Measurements from ENCODE around the gene MROH2A.
"Not testable (repeated sequence)": the region's sequence is repeated elsewhere in the genome, so short reads cannot be mapped to it uniquely, and the experiment has no call there.

The MROH2A gene, protein sequence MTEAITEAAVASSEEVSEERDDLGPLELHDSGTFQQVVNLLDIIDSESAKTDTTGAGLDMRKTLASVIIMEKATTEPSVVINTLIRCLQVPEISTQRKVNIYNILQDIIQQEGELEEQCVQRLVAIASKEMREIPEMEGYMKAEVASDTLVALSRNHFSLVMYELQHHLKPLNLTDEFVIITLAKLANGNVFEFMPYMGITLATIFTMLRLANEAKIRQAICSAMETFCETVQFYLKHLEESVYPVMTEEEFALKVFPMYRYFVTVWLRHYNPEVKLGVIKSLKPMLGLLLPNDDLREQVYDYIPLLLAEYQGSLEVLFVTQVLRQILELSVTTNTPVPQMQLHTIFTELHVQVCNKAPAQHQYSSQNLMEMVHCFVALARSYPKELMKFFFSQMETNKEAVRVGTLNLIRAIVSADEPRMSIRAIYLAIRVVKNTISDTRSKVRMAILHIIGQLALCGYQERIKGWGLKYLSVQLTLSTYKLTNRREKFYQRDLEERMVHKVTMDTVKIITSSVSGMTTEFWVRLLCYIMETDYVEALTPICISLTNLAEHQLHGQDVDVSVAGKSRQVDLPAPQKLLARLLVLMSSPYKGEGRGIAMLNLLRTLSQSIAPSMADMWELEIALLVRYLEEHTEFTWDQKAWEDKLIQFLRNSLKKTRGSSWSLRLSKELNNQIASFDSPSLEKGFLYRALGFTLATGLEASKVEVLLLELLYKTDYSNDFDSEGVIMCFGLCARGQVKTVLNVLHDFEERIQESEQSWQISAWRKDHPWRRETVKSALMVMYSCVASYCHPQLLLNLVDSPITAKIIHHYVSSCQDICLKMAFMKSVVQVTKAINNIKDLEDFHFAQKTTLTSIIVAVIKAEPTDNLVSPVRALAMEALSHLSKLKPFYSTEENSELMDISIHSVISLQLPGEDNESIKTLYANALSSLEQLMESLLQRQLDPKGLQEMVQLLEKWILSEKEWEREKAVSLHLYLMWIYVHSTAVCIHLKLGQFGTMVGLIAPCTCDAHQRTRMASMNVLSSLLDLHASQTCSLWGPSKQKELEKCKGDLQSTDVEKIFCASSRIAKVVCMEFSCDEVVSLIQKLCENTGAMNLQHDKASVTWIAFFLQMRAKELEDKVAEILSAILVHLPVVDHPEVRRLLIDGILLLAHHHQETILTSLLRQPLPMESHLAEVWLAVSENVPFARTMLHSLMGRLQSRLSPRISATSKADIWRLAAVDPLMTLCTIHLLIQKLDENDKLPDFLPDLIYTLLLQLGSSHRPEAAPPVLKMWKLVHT (N-terminal part only)

GRCh38 chr2:233778030-233778429, at the start of gene MROH2A:
MROH2A (plus strand) TSS chr2:233778330; CDS start chr2:233779359, 1,029 bp downstream.
- no peak for DNase-seq

- DNase-seq = no peak
Observed at GRCh38 chr2:233728723-233729301, 49.3 kb upstream of the MROH2A start, which contains the start of gene UGT1A3. UGT1A3 (plus strand) TSS chr2:233729042; CDS start chr2:233729127, 85 bp downstream.

DNA sequence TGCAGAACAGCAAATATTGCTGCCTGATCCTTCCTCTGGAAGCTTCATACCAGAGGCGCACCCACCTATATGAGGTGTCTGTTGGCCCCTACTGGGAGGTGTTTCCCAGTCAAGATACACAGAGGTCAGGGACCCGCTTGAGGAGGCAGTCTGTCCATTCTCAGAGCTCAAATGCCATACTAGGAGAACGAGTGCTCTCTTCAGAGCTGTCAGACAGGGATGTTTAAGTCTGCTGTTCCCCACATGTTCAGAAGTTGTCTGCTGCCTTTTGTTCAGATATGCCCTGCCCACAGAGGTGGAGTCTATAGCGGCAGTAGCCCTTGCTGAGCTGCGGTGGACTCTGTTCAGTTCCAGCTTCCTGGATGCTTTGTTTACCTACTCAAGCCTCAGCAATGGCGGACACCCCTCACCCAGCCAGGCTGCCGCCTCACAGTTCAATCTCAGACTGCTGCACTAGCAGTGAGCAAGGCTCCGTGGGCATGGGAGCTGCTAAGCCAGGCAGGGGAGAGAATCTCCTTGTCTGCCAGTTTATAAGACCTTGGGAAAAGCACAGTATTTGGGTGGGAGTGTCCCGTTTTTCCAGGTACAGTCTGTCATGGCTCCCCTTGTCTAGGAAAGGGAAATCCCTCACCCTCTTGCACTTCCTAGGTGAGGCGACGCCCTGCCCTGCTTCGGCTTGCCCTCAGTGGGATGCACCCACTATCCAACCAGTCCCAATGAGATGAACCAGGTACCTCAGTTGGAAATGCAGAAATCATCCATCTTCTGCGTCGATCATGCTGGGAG, 41.1 kb upstream of the MROH2A start:
- not testable (repeated sequence) for DNase-seq

DNA sequence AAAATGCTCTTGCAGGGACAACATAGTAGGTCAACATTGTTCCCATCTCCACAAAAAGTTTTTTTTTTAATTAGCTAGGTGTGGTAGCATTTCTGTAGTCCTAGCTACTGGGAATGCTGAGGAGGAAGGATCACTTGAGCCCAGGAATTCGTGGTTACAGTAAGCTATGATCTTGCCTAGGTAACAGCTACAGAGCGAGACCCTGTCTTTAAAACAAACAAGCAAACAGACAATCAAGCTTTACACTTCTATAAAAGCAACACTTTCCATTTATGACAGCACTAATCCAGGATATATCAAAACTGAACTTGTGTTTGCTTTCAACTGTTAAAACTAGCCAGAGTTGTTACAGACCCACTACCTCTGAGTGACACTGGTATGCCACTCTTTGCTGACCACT, 37.3 kb upstream of the MROH2A start:
- no peak for DNase-seq

DNA sequence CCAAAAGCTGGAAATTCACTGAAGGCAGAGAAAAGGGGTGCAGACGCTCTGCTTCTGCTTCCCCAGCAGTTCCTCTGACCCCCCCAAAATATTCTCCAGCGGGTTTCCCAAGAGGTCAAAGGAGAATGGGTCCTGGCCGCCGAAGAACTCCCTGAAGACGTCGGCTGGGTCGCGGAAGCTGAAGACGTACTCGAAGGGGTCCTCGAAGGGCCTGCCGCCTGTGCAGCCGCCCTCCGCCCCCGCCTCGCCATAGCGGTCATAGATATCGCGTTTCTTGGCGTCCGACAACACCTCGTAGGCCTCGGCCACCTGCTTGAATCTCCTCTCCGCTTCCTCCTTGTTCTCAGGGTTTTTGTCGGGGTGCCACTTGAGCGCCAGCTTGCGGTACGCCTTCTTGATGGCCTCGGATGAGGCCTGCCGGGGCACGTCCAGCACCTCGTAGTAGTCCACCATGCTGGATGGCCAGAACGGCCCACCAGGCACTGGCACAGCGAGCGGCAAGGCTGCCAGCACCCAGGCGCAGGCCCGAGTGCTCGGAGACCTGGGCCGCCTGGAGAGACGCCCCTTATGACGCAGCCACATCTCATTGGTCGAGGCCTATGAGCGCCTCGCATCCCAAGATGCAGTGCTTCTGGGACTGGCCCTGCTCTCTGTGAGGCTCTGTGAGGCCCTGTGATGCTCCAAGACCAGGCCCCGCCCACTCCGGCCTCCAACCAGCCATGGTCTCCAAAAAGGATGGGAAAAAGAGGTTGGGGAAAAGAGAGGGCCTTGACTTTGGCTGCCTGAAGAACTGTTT, 34.5 kb upstream of the MROH2A start:
- no peak for DNase-seq

DNA sequence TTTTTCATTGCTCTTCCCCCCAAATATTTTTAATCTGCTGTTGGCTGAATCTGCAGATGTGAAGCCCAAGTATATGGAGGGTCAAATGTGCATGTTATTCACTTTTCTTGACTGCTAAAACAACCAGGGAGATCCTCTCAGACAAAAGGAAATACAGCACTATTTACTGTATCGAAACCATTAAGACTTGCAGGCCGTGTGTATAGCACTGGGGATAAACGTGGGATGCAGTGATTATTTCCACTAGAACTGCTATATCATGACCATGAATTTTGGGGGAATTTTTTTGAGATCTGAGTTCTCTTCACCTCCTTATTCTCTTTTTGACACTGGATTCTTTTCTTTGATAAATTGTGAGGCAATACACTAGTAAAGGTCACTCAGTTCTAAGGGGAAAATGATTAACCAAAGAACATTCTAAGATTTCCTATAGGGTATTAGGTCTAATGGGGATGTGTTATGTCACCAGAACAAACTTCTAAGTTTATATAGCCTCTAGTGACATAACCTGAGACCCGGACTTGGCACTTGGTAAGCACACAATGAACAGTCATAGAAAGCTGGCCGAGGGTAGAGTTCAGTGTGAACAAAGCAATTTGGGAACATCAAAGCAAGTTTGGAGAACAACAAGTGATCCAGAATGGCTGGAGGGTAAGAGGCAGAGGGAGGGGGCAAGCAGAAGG, 32.9 kb upstream of the MROH2A start:
- no peak for DNase-seq

GRCh38 chr2:233745838-233746237, 32.3 kb upstream of the MROH2A start:
- DNase-seq = not testable (repeated sequence)

GRCh38 chr2:233746475-233747282, 31.5 kb upstream of the MROH2A start:
- DNase-seq = no peak

DNA sequence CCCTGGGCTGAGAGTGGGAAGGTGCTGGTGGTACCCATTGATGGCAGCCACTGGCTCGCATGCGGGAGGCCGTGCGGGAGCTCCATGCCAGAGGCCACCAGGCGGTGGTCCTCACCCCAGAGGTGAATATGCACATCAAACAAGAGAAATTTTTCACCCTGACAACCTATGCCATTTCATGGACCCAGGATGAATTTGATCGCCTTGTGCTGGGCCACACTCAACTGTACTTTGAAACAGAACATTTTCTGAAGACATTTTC, 30.9 kb upstream of the MROH2A start:
- DNase-seq = no peak

GRCh38 chr2:233750689-233751088, 27.4 kb upstream of the MROH2A start:
- DNase-seq = not testable (repeated sequence)

DNA sequence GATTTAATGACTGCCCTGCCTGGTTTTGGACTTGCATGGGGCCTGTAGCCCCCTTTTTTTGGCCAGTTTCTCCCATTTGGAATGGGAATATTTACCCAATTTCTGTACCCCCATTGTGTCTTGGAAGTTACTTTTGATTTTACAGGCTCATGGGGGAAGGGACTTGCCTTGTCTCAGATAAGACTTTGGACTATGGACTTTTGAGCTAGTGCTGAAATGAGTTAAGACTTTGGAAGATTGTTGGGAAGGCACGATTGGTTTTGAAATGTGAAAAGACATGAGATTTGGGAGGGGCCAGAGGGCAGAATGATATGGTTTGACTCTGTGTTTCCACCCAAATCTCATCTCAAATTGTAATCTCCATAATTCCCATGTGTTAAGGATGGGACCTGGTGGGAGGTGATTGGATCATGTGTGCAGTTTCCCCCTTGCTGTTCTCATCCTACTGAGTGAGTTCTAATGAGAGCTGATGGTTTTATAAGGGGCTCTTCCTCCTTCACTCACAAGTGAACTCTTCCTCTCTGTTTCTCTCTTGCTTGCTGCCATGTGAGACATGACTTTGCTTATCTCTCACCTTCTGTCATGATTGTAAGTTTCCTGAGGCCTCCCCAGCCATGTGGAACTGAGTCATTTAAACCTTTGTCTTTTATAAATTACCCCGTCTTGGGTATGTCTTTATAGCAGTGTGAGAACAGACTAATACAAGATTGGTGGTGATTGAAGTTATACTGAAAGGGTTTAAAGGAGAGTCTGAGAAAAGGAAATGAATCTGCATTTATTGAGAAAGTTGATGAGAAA, 26.7 kb upstream of the MROH2A start:
- not testable (repeated sequence) for DNase-seq

DNA sequence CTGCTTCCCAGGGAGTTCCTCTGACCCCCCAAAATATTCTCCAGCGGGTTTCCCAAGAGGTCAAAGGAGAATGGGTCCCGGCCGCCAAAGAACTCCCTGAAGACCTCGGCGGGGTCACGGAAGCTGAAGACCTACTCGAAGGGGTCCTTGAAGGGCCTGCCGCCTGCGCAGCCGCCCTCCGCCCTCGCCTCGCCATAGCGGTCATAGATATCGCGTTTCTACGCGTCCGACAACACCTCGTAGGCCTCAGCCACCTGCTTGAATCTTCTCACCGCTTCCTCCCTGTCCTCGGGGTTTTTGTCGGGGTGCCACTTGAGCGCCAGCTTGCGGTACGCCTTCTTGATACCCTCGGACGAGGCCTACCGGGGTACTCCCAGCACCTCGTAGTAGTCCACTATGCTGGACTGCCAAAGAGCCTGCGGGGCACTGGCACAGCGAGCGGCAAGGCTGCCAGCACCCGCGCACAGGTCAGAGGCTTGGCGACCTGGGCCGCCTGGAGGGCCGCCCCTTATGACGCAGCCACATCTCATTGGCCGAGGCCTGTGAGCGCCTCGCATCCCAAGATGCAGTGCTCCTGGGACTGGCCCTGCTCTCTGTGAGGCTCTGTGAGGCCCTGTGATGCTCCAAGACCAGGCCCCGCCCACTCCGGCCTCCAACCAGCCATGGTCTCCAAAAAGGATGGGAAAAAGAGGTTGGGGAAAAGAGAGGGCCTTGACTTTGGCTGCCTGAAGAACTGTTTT, 23.1 kb upstream of the MROH2A start:
- no peak for DNase-seq

- DNase-seq = no peak
Observed at GRCh38 chr2:233756429-233757081, 21.6 kb upstream of the MROH2A start.

DNA sequence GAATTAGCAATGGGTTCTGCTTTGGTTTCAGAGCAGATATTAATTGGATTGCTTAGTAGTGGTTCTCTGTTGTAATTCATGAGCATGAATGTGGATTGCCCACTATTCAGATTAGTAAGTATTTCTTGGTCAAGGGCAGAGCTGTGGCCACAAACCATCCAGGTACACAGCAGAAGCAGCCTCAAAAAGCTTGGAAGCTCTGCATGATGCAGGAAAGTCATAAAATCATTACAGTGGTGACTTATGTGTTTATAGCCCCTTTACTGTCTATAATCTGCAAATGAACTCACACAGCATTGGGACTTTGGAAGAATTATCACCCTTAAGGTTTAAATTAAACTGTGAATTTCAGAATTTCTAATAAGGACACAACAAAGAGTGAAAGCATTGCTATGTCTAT, 20.0 kb upstream of the MROH2A start:
- no peak for DNase-seq

GRCh38 chr2:233758849-233759248, 19.3 kb upstream of the MROH2A start:
- DNase-seq = no peak

DNA sequence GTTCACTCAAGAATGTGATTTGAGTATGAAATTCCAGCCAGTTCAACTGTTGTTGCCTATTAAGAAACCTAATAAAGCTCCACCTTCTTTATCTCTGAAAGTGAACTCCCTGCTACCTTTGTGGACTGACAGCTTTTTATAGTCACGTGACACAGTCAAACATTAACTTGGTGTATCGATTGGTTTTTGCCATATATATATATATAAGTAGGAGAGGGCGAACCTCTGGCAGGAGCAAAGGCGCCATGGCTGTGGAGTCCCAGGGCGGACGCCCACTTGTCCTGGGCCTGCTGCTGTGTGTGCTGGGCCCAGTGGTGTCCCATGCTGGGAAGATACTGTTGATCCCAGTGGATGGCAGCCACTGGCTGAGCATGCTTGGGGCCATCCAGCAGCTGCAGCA, 18.1 kb upstream of the MROH2A start, which contains the start of gene UGT1A1:
Gene UGT1A1, plus strand, starts transcription at position 228 of the 400 bp plus-strand sequence. Its CDS starts 18 bp downstream, at position 246.
- no peak for DNase-seq
